ENCODE measurements around the gene ADRA2C.

GRCh38 chr4:3805026-3805425 is 38.8 kb downstream of the ADRA2C start:
- TF ChIP-seq EZH2 (IDR thresholded peaks at IDR 0.05; ENCODE audit: low read depth, unreplicated experiment), result no peak
- no peak for TF ChIP-seq CTCF (conservative IDR thresholded peaks at IDR 0.05; ENCODE audit: low read depth in 2 of 2)
- no peak for TF ChIP-seq POLR2AphosphoS5 (IDR thresholded peaks at IDR 0.05; ENCODE audit: low read depth)
- TF ChIP-seq EZH2phosphoT487 (IDR thresholded peaks at IDR 0.05; ENCODE audit: unreplicated experiment), result no peak
- no peak for TF ChIP-seq CREB1 (CRISPR knock-in tag; IDR thresholded peaks at IDR 0.05; ENCODE audit: low read depth)
- TF ChIP-seq JUNB (IDR thresholded peaks at IDR 0.05; ENCODE audit: unreplicated experiment), result no peak
- no peak for TF ChIP-seq REST (IDR thresholded peaks at IDR 0.05; ENCODE audit: unreplicated experiment)

All from GM23338 (cell line).